KOPT-K1 (cell line): Measurements from ENCODE around the gene SPCS2.
"Not testable (repeated sequence)": the region's sequence is repeated elsewhere in the genome, so short reads cannot be mapped to it uniquely, and the experiment has no call there.

Source experiments
- H3K27ac ChIP-seq: fragments of 200-600 bp; sonication (generic); 2 replicates; pipeline ENCODE4 v1.5.1; 2016; ENCODE audit warnings: antibody characterized with exemption, mild to moderate bottlenecking, low read depth, low read length; ENCODE audit not compliant: poor library complexity, severe bottlenecking
- H3K36me3 ChIP-seq: fragments of 200-600 bp; sonication (generic); 2 replicates; pipeline ENCODE4 v1.5.1; 2017; ENCODE audit warnings: antibody characterized with exemption, mild to moderate bottlenecking, low read length, moderate library complexity; ENCODE audit not compliant: insufficient read depth
- H3K9me3 ChIP-seq: fragments of 200-600 bp; sonication (generic); 2 replicates; pipeline ENCODE4 v1.5.1; 2017; ENCODE audit warnings: antibody characterized with exemption, low read length, mild to moderate bottlenecking; ENCODE audit not compliant: insufficient read depth, poor library complexity, severe bottlenecking

Gene SPCS2

DNA sequence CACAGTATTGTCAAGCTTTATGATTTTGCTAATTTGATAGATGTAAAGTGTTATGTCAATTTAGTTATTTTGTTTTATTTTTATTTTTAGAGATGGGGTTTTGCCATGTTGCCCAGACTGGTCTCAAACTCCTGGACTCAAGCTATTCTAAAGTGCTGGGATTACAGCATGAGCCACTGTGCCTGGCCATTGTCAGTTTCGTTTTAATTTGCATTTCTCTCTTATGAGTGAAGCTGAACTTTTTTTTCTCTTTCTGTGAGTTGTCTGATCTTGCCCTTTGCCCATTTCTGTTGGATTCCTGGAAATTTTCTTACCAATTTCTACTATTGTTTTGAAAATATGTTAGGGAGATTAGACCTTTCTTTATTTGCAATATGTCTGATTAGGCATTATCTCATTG is 55.1 kb downstream of the SPCS2 start:
- no peaks in the 10 kb centered on the region for H3K9me3 ChIP-seq
- peaks cover 90% of the 10 kb centered on the region for H3K36me3 ChIP-seq
- H3K27ac ChIP-seq = no peak overlapping the region

DNA sequence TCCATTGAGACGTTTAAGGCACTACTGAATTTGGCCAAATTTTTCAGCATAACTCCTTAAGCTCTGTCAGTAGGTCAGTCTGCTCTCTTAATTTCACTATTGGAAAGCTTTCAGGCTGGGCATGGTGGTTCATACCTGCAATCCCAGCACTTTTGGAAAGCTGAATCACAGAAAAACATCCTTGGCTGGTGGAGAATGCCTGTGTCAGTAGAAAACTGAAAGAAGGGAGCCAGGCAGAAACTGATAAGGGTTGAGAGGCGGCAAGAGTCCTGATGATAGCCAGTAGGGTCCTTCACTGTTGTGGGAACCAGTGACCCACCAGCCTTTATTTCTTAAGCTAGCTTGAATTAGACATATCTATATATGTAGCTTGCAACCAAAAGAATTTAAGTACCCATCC is 62.3 kb downstream of the SPCS2 start:
- H3K9me3 ChIP-seq = no peaks in the 10 kb centered on the region
- peaks cover 97% of the 10 kb centered on the region for H3K36me3 ChIP-seq
- H3K27ac ChIP-seq = no peak overlapping the region

DNA sequence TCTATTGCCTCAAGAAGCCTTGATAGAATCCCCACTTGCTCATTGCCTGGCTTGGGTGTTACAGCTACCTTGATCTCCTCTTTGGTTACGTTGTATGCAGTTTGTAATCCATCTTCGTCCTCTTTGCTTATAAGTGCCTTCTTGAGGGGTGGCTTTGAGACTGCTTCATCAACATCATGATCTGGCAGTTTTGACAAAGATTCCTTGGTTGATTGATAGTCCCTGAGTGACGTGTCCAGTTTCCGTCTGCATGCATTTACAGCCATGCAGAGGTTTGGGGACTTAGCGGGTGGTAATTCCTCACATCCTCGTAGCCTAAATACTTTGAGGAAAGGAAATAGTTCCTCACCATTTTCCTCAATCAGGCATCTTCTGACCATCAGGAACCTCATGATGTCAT is 62.8 kb downstream of the SPCS2 start:
- peaks cover 96% of the 10 kb centered on the region for H3K36me3 ChIP-seq
- H3K27ac ChIP-seq = no peak overlapping the region

DNA sequence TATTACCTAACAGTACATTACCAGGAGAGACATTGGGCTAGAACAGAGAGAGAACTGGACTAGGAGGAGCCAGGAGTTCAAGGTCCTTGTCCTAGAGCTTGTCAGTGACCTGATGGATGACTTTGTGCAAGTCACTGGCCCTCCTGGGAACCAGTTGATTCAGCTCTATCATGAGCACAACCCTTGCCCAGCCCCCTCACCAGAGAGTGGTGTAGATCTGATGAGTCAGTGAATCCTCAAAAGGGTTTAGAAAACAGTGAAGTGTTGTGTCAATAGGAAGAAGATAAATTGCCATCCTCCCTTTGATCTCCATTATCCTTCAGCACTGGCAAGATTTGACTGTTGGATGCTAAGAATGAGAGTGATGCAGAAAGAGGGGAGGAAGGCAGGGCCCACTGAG is 64.0 kb downstream of the SPCS2 start:
- peaks cover 3% of the 10 kb centered on the region for H3K9me3 ChIP-seq
- peaks cover 94% of the 10 kb centered on the region for H3K36me3 ChIP-seq
- H3K27ac ChIP-seq = no peak overlapping the region

More for the DNA sequence above, 62.8 kb downstream of the SPCS2 start:
- no peaks in the 10 kb centered on the region for H3K9me3 ChIP-seq

DNA sequence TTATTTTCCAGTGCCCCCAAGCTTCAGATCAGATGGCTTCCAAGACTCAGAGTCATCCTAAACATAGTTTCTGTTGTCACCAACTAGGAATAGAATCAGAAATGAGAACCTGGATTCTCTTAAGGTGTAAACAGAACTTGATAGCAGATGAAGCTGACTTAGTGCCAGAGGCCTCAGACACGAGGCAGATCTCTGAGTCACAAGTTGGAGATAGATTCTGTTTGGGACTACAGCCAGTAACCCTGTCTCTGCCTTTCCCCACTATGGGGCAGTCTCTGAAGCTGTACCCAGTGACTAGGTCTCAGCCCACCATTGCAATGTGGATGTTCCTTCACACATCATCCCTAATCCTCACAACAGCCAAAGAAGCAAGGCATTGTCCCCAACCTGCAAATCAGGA is 65.1 kb downstream of the SPCS2 start:
- H3K36me3 ChIP-seq = peaks cover 87% of the 10 kb centered on the region
- peaks cover 11% of the 10 kb centered on the region for H3K9me3 ChIP-seq
- no peak overlapping the region for H3K27ac ChIP-seq

DNA sequence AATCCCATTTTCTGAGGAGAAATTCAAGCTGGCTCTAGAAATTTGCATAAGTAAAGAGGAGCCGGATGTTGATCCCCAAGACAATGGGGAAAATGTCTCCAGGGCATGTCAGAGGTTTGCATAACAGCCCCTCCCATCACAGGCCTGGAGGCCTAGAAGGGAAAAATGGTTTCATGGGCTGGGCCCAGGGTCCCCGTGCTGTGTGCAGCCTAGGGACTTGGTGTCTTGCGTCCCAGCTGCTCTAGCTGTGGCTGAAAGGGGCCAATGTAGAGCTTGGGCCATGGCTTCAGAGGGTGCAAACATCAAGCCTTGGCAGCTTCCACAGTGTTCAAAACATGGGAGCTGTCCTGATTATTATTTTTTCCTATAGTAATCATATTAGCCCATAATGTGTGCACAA is 70.1 kb downstream of the SPCS2 start:
- peaks cover 20% of the 10 kb centered on the region for H3K9me3 ChIP-seq
- not testable (repeated sequence) for H3K27ac ChIP-seq

DNA sequence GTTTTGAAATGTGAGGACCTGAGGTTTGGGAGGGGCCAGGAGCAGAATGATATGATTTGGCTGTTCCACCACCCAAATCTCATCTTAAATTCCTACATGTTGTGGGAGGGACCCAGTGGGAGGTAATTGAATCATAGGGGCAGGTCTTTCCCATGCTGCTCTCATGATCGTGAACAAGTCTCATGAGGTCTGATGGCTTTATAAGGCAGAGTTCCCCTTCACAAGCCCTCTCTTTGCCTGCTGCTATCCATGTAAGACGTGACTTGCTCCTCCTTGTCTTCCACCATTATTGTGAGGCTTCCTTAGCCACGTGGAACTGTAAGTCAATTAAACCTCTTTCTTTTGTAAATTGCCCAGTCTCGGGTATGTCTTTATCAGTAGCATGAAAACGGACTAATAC is 71.3 kb downstream of the SPCS2 start:
- peaks cover 20% of the 10 kb centered on the region for H3K9me3 ChIP-seq
- peaks cover 28% of the 10 kb centered on the region for H3K36me3 ChIP-seq
- H3K27ac ChIP-seq = not testable (repeated sequence)

More for the DNA sequence above, 70.1 kb downstream of the SPCS2 start:
- peaks cover 37% of the 10 kb centered on the region for H3K36me3 ChIP-seq

DNA sequence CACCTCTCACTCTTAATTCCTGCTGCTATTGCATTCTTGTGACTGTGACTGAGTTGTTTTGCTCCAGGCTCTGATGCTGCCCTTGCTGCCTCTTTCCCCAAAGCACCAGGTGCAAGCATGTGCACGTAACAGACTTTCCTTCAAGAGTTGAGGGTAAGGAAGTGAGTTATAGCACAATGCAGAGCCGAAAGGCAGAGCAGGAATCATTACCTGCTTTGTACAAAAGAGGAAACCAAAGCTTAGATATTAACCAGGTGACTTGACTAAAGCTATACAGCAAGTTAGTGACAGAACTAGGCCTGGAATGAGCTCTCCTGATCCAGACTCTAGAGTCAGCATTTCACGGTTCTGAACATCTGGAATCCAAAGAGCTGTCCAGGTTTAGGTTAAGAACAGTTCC is 73.2 kb downstream of the SPCS2 start:
- peaks cover 20% of the 10 kb centered on the region for H3K9me3 ChIP-seq
- H3K36me3 ChIP-seq = peaks cover 9% of the 10 kb centered on the region; the same call in 1 of the 2 replicates
- no peak overlapping the region for H3K27ac ChIP-seq

DNA sequence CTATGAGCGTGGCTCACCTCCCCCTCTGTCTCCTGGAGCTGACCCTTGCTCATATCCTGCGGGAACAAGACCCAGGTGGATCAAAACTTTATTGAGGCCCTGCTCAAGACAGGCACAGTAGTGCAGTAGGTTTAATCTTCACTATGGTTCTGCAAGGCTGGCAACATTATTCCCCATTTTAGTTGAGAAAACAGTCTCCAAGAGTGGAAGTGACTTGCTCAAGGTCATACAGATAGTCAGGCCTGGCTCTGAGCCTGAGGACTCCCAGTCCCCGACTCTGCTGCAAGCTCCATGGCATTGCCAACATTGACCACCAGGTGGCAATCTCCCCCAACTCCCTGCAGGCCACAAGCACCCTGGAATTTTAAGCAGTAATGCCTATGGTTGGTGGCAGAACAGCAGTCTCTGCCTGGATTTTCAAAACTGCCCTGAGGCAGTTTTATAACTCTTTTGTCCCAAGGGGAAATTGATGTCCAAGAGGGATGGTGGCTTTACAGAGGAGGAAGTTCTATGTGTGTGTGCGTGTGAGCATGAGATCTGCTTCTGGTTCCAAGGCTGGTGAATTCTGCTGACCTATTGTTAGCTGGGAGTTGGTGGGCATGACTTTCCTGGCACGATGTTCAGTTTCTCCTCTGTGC is 73.8 kb downstream of the SPCS2 start:
- Histone ChIP-seq H3K36me3 (peaks cover 4% of the 10 kb centered on the region; the same call in 1 of the 2 replicates), H3K9me3 (peaks cover 19% of the 10 kb centered on the region), H3K27ac (no peak overlapping the region)

DNA sequence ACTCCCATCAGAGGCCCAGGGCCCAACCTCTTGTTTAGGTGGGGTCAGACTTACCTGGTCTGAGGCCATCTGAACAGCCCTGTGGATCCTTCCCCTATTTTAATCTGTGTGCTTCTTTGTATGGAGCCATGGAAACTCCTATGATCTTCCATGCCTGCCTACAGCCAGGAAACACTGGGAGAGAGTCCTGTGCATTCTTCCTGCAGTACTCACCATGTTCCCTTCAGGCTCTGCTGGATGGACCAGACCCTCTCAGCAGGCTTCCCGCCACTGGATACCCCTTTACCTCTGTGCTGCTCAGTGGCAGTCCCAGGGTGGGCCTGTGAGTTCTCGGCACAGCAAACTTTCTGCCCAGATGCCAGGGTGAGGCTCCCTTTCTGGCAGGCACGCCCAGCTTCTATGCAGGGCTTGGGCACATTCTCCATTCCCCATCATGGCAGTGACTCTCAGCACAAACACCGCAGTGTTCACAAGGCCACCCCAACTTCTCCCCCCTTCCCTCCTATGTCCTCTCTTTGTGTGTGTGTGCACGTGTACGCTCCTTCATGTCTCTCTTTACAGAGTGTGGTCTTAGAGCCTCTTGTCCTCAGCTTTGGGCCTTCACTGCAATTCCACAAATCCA is 74.5 kb downstream of the SPCS2 start:
- H3K27ac ChIP-seq = no peak overlapping the region
- H3K9me3 ChIP-seq = peaks cover 12% of the 10 kb centered on the region
- H3K36me3 ChIP-seq = no peaks in the 10 kb centered on the region

DNA sequence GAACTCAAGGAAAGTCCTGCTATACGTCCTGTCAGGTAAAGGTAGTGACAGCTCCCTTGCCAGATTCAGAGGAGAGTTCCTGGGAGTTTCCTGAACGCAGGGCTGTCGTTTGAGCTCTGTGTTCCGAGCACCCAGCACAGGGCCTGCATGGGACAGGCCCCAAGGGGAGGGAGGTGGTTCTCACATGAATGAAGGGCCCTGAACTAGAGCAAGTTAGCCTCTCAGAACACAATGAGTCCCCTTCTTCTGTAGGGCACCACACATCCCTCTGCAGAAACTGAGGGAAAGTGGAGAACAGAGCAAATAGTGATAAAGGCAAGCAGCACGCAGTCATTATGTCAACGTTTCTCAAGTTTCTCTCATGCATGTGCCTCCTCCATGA is 75.0 kb downstream of the SPCS2 start:
- peaks cover 10% of the 10 kb centered on the region for H3K9me3 ChIP-seq
- H3K27ac ChIP-seq = no peak overlapping the region
- H3K36me3 ChIP-seq = no peaks in the 10 kb centered on the region

DNA sequence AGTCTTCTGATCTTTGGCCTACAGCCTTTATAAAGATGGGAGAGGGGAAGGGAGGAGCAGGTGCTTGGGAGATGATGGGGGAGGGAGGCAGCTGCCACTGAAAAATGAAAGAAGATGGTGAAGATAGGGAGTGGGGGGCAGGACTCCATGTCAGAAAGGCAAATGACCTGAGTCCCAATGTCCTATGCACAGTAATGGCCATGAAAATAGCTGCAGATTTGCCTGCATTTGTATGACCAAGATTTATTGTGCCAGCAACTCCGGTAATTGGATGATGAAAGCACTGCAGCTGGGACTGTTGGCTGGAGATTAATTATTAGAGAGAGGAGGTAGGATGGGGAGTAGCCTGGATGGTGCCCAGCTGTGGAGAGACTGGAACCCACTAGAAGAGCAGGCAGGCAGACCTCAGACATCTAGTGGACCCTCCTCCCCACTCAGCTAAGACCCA is 75.7 kb downstream of the SPCS2 start:
- H3K36me3 ChIP-seq = no peaks in the 10 kb centered on the region
- H3K27ac ChIP-seq = no peak overlapping the region
- H3K9me3 ChIP-seq = peaks cover 2% of the 10 kb centered on the region

DNA sequence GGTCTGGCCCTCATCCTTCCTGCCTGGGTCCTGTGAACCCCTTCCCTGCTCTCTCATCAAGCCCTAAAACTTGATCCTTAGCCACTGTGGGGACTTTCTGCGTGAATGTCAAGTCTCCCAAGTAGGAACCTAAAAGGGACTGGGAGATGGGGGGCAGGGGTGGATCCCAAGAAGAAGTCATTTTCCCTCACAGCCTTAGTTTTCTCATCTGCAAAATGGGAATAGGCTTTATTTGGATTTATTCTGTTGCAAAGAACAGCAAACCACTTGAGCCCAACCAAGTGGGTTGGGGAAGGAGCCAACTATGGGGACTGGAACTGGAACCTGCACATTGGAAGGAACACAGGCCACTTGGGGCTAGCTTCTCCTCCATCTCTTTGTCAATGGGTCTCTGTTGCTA is 76.5 kb downstream of the SPCS2 start:
- Histone ChIP-seq H3K9me3 (no peaks in the 10 kb centered on the region), H3K36me3 (no peaks in the 10 kb centered on the region), H3K27ac (no peak overlapping the region)

DNA sequence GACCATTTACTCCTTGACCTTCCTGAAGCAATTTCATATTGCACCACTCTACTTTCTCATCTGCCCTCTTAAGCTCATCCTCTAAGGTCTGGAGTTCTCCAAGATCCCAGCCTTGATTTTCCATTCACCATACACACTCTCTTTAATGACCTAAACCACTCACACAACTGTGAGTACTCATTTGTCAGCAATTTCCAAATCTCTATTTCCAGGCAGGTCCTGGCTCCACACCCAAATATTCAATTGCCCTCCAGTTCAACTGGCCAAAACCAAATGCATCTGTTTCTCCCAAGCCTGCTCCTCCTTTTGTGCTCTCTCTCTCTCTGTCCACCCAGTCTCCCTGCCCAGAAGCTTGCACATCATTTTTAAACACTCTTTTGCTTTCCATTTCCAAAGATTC is 79.3 kb downstream of the SPCS2 start:
- no peaks in the 10 kb centered on the region for H3K9me3 ChIP-seq
- H3K27ac ChIP-seq = no peak overlapping the region
- H3K36me3 ChIP-seq = no peaks in the 10 kb centered on the region
